HCT116 (cell line): Measurements from ENCODE around the gene TNIK. TPM values are rescaled to one million over a fixed set of nuclear protein-coding genes. Genes with fewer than 3 reads are reported as not detected.

Experiments
- ATAC-seq: fragments of 200-7000 bp; cut with Tn5 transposase; 2 replicates; pipeline ENCODE4 v1.9.1; 2020; ENCODE audit warnings: mild to moderate bottlenecking, moderate library complexity
- BruUV-seq: library from RNA; stranded (reverse); fragments of 400-500 nt; replicated peaks from 2 replicates; lab custom pipeline; 2021; lab: Mats Ljungman, UMichigan
- CTCF ChIA-PET: fragments of 300-600 bp; sonication (Branson Sonifier 250); formaldehyde crosslinking; loops from one replicate; lab custom pipeline; 2021; ENCODE audit warnings: antibody characterized with exemption; lab: Charles Lee
- POLR2A ChIA-PET: fragments of 300-600, 350-600 bp; sonication (Branson Sonifier 250); formaldehyde crosslinking; loops from one replicate; lab custom pipeline; 2021; ENCODE audit warnings: antibody characterized with exemption; lab: Charles Lee
- RAD21 ChIA-PET, 2 experiments: fragments of 300-600 bp; sonication (Branson Sonifier 250); formaldehyde crosslinking; loops; one replicate each; lab custom pipeline; 2023; ENCODE audit warnings: low total read pairs in 2 of 2; ENCODE audit not compliant: uncharacterized antibody in 2 of 2, unreplicated experiment in 2 of 2, low non-redundant PET in 1 of 2; lab: Charles Lee
- DNase-seq: peaks from one replicate; pipeline ENCODE4 v3.0.0-alpha.2; 2010; ENCODE audit warnings: low read depth, low spot score
- H2AFZ ChIP-seq: fragments of 200-600 bp; shearing (Covaris generic), sonication (generic); 2 replicates; pipeline ENCODE4 v1.6.1; 2017; ENCODE audit warnings: low read depth, mixed run types, mixed read lengths, antibody characterized with exemption, low read length; ENCODE audit not compliant: poor library complexity, severe bottlenecking
- H3K27ac ChIP-seq: 2 replicates; pipeline ENCODE4 v1.5.1; 2012; ENCODE audit warnings: low read depth, low read length
- H3K27me3 ChIP-seq: fragments of 200-600 bp; sonication (generic); 2 replicates; pipeline ENCODE4 v1.6.1; 2016; ENCODE audit warnings: mixed run types, low read length, mixed read lengths; ENCODE audit not compliant: insufficient read depth
- H3K36me3 ChIP-seq, 2 experiments: fragments of 200-500 bp in 1 of 2; fragments of 200-600 bp in 1 of 2; sonication (Bioruptor generic) in 1 of 2; sonication (generic) in 1 of 2; 2 replicates each; pipeline versions ENCODE4 v1.5.1 to v1.6.1; 2014 to 2016; ENCODE audit warnings: low read length in 2 of 2, inconsistent platforms in 1 of 2, mixed read lengths in 1 of 2, mixed run types in 1 of 2; ENCODE audit not compliant: insufficient read depth in 2 of 2, control insufficient read depth in 1 of 2
- H3K4me1 ChIP-seq, 2 experiments: fragments of 200-600 bp in 1 of 2; sonication (generic) in 1 of 2; 2 replicates each; pipeline versions ENCODE4 v1.5.1 to v1.6.1; 2012 to 2017; ENCODE audit warnings: low read length in 2 of 2, inconsistent platforms in 1 of 2, mild to moderate bottlenecking in 1 of 2, mixed read lengths in 1 of 2, mixed run types in 1 of 2, moderate library complexity in 1 of 2; ENCODE audit not compliant: insufficient read depth in 2 of 2, control insufficient read depth in 1 of 2
- H3K4me2 ChIP-seq: fragments of 200-600 bp; sonication (generic); 2 replicates; pipeline ENCODE4 v1.6.1; 2017; ENCODE audit warnings: mixed run types, low read length, mixed read lengths
- H3K4me3 ChIP-seq, 2 experiments: fragments of 200-600 bp in 1 of 2; sonication (generic) in 1 of 2; replicated peaks in 1 of 2; 2 replicates each; pipeline ENCODE4 v1.5.1; 2011 to 2016; ENCODE audit warnings: low read length in 2 of 2, control low read depth in 1 of 2, low read depth in 1 of 2, mild to moderate bottlenecking in 1 of 2, mixed read lengths in 1 of 2, mixed run types in 1 of 2
- H3K79me2 ChIP-seq: fragments of 200-600 bp; sonication (generic); 2 replicates; pipeline ENCODE4 v1.6.1; 2017; ENCODE audit warnings: mild to moderate bottlenecking, mixed run types, low read length, moderate library complexity, mixed read lengths; ENCODE audit not compliant: insufficient read depth
- H3K9ac ChIP-seq: fragments of 200-600 bp; sonication (generic); 2 replicates; pipeline ENCODE4 v1.6.1; 2016; ENCODE audit warnings: low read length, mixed read lengths
- H3K9me2 ChIP-seq: fragments of 200-600 bp; sonication (generic), shearing (Covaris generic); 2 replicates; pipeline ENCODE4 v1.6.1; 2017; ENCODE audit warnings: mixed run types, mild to moderate bottlenecking, moderate library complexity; ENCODE audit not compliant: insufficient read depth
- H3K9me3 ChIP-seq, 2 experiments: fragments of 200-500 bp in 1 of 2; fragments of 200-600 bp in 1 of 2; sonication (Bioruptor generic) in 1 of 2; sonication (generic) in 1 of 2; 2 replicates each; pipeline ENCODE4 v1.6.1; 2014 to 2017; ENCODE audit warnings: low read length in 2 of 2, mixed read lengths in 2 of 2, inconsistent platforms in 1 of 2, low read depth in 1 of 2, mild to moderate bottlenecking in 1 of 2, mixed run types in 1 of 2, moderate library complexity in 1 of 2; ENCODE audit not compliant: control insufficient read depth in 1 of 2, insufficient read depth in 1 of 2
- H4K20me1 ChIP-seq: fragments of 200-600 bp; sonication (generic), shearing (Covaris generic); 2 replicates; pipeline ENCODE4 v1.6.1; 2017; ENCODE audit warnings: mixed run types, mild to moderate bottlenecking, moderate library complexity; ENCODE audit not compliant: insufficient read depth
- CTCF ChIP-seq, 3 experiments: fragments of 200-600 bp in 1 of 3; sonication (generic) in 1 of 3; IDR thresholded peaks in 2 of 3; conservative IDR thresholded peaks in 1 of 3; 2 replicates each; pipeline ENCODE4 v1.5.1; 2012 to 2017; ENCODE audit warnings: low read depth in 2 of 3, low read length in 2 of 3, antibody characterized with exemption in 1 of 3, borderline replicate concordance in 1 of 3, control low read depth in 1 of 3, mild to moderate bottlenecking in 1 of 3, mixed read lengths in 1 of 3, mixed run types in 1 of 3, moderate library complexity in 1 of 3; ENCODE audit not compliant: insufficient read depth in 1 of 3
- EGR1 ChIP-seq: IDR thresholded peaks from 2 replicates; pipeline ENCODE4 v1.6.1; 2012; ENCODE audit warnings: low read depth
- EZH2phosphoT487 ChIP-seq: fragments of 200-600 bp; IDR thresholded peaks from 2 replicates; pipeline ENCODE4 v1.6.1; 2018; ENCODE audit warnings: antibody characterized with exemption, borderline replicate concordance
- FOSL1 ChIP-seq: IDR thresholded peaks from 2 replicates; pipeline ENCODE4 v1.6.1; 2012; ENCODE audit warnings: low read depth
- JUND ChIP-seq: IDR thresholded peaks from 2 replicates; pipeline ENCODE4 v1.6.1; 2012
- MAX ChIP-seq: IDR thresholded peaks from 2 replicates; pipeline ENCODE4 v1.6.1; 2012
- RAD21 ChIP-seq: IDR thresholded peaks from 2 replicates; pipeline ENCODE4 v1.6.1; 2012; ENCODE audit warnings: low read depth, mild to moderate bottlenecking
- REST ChIP-seq: IDR thresholded peaks from 2 replicates; pipeline ENCODE4 v1.6.1; 2012; ENCODE audit warnings: low read depth
- SIN3A ChIP-seq: IDR thresholded peaks from 2 replicates; pipeline ENCODE4 v1.6.1; 2012; ENCODE audit warnings: low read depth
- SRF ChIP-seq: IDR thresholded peaks from 2 replicates; pipeline ENCODE4 v1.6.1; 2012; ENCODE audit warnings: low read depth
- TCF7L2 ChIP-seq: IDR thresholded peaks from 2 replicates; pipeline ENCODE4 v1.7.0; 2011; ENCODE audit warnings: borderline replicate concordance, inconsistent platforms; ENCODE audit not compliant: insufficient read depth, insufficient read length; ENCODE audit errors: extremely low read depth
- ZBTB33 ChIP-seq: IDR thresholded peaks from 2 replicates; pipeline ENCODE4 v1.6.1; 2011; ENCODE audit warnings: mild to moderate bottlenecking, low read length, moderate library complexity; ENCODE audit not compliant: insufficient replicate concordance; ENCODE audit errors: extremely low read depth
- intact Hi-C: fragments of 100-400 bp; cut with micrococcal nuclease; formaldehyde crosslinking; loops from 2 replicates; pipeline ENCODE4 v1.10.0; 2022
- total RNA-seq: library from RNA; stranded (reverse); gene quantifications from one replicate; pipeline ENCODE4 v1.2.1, GENCODE V29; 2021; ENCODE audit not compliant: unreplicated experiment

TNIK gene
- total RNA-seq, 1 experiment from 2014 or later = 24.1 TPM

GRCh38 chr3:171115667-171116066 is 344.5 kb downstream of the TNIK start:
- Histone ChIP-seq H3K79me2 (no peaks in the 10 kb centered on the region), H3K9me2 (no peaks in the 10 kb centered on the region), H2AFZ (no peak overlapping the region), H3K27ac (no peak overlapping the region), H3K4me1 (peaks cover 12% of the 10 kb centered on the region in 2 experiments), H4K20me1 (no peaks in the 10 kb centered on the region)
- DNase-seq = no peak
- CTCF ChIA-PET = no interaction called here
- no TSS peak for BruUV-seq
- TF ChIP-seq REST (no peak), EGR1 (no peak), SRF (no peak), ZBTB33 (no peak), FOSL1 (no peak), MAX (no peak), TCF7L2 (no peak), SIN3A (no peak), EZH2phosphoT487 (no peak), JUND (no peak), CTCF (IDR thresholded peaks at IDR 0.05 in 2 of 3, conservative IDR thresholded peaks at IDR 0.05 in 1 of 3; ENCODE audit: borderline replicate concordance in 1 of 3, insufficient read depth in 1 of 3, low read depth in 2 of 3, low read length in 2 of 3) (no peak), RAD21 (no peak)
- TF ChIP-seq, all 23 proteins: peak for 0
- ChIA-PET RAD21 (no interaction called here), POLR2A (no interaction called here)
- Histone ChIP-seq H3K9ac (no peak overlapping the region), H3K4me3 (no peak overlapping the region), H3K4me2 (no peak overlapping the region), H3K9me3 (no peaks in the 10 kb centered on the region), H3K27me3 (no peaks in the 10 kb centered on the region), H3K36me3 (no peaks in the 10 kb centered on the region)
- ATAC-seq = peak; percentile 27; the same call in 1 of the 2 replicates
- intact Hi-C loops = no loop called here
